Mesangial cell (primary cell): ENCODE results near the gene PATE4. TPM values are rescaled to one million over a fixed set of nuclear protein-coding genes. Genes with fewer than 3 reads are reported as not detected.

Source experiments
- total RNA-seq: library from RNA; depleted of rRNA; stranded (reverse); fragments of >200 nt; gene quantifications from 2 replicates; pipeline ENCODE4 v1.2.3, GENCODE V29; 2015

Gene PATE4
- total RNA-seq = not detected in 2 replicates

DNA sequence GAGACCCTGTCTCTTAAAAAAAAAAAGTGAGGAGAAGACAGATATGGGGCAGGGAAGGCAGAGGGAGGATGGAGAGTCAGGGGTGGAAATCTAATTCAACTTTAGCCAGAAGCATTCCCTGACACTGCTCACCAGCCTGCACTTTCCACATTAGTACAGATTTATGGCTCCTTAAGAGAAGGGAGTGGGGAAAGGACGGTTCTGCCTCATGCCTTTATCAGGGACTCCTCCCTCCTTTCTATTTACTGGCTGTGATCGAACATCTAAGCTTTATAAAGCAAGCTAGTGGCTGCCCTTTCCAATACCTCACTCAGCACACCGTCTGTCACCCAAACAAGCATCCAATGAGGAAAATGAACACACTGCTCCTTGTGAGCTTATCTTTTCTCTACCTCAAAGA, at the start of gene PATE4:
Gene PATE4 (plus strand): TSS at position 301 of the 400 bp plus-strand sequence. CDS start 44 bp downstream, at position 345.

GRCh38 chr11:125787827-125788226, 45.3 kb upstream of the PATE4 start, which contains the start of gene PATE3:
Gene PATE3 (plus strand): TSS chr11:125788127. CDS start chr11:125788152, 25 bp downstream.

GRCh38 chr11:125887373-125888324, 54.5 kb downstream of the PATE4 start, which contains the start of gene HYLS1:
Gene HYLS1 (plus strand): TSS chr11:125887668. CDS start chr11:125899369, 11,701 bp downstream.

Other genes starting within 250 kb of the PATE4 start
- 127 and 143 TPM in 2 replicates for gene STT3A, start 240.5 kb upstream of the PATE4 start, total RNA-seq
- 11.4 and 35.7 TPM in 2 replicates for gene CHEK1, start 208.2 kb upstream of the PATE4 start, total RNA-seq
- not detected in 2 replicates for gene ACRV1, start 152.5 kb upstream of the PATE4 start, total RNA-seq
- gene PATE1, start 87.0 kb upstream of the PATE4 start, total RNA-seq = not detected in 2 replicates
- not detected in 2 replicates for gene PATE2, start 54.5 kb upstream of the PATE4 start, total RNA-seq
- not detected in 2 replicates for gene PATE3, start 45.2 kb upstream of the PATE4 start, total RNA-seq
- gene HYLS1, start 54.4 kb downstream of the PATE4 start, total RNA-seq = 6.8 and 16.0 TPM in 2 replicates
- 5.1 and 6.0 TPM in 2 replicates for gene PUS3, start 69.9 kb downstream of the PATE4 start, total RNA-seq
- not detected in 2 replicates for gene DDX25, start 71.2 kb downstream of the PATE4 start, total RNA-seq
- gene VSIG10L2, start 112.7 kb downstream of the PATE4 start, total RNA-seq = not detected in 2 replicates
- 4.7 and 7.4 TPM in 2 replicates for gene CDON, start 229.6 kb downstream of the PATE4 start, total RNA-seq